T-helper 22 cell (primary cell): ENCODE data around the gene ARL5C.

Experiments used
- DNase-seq: peaks from one replicate; pipeline ENCODE4 v3.0.0-alpha.2; 2020; ENCODE audit warnings: low read depth

ARL5C gene, protein sequence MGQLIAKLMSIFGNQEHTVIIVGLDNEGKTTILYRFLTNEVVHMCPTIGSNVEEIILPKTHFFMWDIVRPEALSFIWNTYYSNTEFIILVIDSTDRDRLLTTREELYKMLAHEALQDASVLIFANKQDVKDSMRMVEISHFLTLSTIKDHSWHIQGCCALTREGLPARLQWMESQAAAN

DNA sequence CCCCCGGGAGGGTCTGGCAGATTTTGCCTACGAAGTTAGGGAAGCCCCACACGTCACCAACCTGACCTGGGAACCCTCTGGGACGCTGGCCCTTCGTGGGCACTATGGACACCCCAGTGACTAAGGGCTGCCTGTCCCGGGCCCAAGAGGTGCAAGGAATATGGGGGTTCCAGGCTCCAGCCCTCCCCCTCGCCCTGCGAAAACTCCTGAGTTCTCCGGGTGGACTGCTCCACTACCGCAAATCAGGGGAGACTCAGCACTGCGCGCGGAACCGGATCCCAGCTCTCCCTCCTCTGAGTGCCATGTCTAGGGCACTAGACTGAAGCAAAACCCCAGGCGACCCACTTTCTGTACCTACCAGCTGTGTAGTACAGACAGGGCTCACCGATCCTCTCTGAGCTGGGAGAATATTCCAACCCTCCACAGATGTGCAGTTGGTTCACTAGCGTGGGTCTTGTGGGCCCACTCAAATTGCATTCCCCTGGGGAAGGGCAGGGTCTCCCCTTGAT, at the start of gene ARL5C:
ARL5C (minus strand) TSS at position 321 of the 509 bp plus-strand sequence. CDS start 401 bp downstream, outside the sequence.
- DNase-seq, result no peak

DNA sequence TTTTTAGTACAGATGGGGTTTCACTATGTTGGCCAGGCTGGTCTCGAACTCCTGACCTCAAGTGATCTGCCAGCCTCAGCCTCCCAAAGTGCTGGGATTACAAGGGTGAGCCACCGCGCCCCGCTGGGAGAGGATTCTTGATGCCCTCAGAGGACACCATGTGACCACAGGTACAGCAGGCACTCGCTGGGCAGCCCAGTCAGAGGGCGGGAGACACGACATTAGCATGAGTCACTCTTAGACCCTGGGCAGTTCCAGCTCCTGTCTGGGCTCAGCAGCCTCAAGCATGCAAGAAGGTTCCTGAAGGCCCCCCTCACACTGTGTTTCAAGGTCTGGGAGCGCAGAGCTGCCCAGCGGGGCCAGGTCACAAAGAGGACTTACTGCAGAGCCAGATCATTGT, 47.9 kb upstream of the ARL5C start:
- DNase-seq, result no peak

DNA sequence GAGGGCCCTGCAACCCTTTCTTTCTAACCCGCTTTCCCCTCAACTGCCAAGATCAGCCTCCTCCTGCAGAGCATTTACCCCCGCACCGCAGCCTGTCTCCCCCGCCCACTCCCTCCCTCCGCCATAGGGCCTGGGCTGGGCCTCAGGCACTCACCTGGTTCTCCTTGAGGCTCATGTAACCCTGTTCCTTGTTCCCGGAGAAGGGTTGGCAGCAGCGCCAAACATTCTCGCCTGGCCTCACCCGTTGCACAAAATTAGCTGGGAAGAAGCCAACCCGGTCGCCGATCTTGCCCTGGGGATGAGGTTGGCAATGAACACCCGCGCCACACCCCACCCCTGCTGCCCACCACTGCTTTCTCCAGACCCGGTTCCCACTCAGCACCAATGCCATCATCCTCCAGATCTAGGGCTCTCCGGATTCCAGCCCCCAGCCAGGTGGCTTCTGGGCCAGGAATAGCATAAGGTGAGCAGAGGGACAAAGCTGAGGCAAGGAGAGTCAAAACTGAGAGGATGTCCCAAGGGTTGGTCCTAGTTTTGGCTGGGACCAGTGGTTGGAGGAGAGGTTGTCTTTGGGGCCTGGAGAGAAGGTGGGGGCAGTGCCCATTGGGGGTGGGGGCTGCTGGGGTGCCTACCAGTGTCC, 47.0 kb upstream of the ARL5C start:
- DNase-seq, result no peak

DNA sequence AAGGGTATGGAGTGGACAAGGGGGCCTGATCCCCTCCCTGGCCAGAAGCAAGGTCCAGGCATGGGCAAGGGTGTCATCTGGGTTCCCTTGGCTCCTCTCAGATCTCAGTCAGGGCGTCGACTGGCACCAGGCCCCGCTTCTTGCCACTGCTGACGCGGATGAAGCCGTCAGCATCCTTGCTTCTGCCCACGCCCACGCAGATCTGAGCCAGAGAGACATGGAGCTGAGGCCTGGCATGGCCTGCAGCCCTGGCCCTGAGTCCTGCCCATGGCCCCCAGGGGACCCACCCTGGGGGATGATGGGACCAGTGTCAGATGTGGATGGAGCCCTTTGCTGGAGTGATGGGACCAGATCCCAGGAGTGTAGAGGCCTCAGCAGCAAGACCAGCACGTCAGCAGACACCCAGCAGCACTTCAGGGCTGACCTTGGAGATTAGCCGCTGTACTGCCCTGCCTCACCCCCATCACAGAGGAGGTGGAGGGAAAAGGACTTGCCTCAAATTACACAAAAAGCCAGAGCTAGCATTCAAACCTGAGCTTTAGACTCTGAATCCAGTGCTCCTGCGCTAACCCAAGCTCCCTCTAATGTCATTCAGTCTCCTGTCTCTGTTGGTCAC, 46.3 kb upstream of the ARL5C start:
- DNase-seq, result no peak

DNA sequence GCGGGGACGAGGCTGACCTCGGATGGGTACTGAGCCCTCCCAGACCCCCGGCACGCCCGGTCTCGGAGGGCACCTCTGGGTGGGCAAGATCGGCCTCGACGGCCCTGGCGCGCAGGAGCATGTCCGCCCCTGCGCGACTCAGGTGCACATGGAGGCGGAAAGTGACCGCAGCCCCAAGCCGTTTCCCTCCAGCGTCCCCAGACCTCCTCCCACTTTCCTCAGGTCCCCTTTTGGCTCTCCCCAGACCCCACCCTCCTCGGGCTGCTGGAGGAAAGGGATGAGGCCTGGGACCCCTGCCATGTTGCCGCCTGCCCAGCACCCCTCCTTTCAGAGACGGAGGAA, 44.1 kb upstream of the ARL5C start:
- no peak for DNase-seq

DNA sequence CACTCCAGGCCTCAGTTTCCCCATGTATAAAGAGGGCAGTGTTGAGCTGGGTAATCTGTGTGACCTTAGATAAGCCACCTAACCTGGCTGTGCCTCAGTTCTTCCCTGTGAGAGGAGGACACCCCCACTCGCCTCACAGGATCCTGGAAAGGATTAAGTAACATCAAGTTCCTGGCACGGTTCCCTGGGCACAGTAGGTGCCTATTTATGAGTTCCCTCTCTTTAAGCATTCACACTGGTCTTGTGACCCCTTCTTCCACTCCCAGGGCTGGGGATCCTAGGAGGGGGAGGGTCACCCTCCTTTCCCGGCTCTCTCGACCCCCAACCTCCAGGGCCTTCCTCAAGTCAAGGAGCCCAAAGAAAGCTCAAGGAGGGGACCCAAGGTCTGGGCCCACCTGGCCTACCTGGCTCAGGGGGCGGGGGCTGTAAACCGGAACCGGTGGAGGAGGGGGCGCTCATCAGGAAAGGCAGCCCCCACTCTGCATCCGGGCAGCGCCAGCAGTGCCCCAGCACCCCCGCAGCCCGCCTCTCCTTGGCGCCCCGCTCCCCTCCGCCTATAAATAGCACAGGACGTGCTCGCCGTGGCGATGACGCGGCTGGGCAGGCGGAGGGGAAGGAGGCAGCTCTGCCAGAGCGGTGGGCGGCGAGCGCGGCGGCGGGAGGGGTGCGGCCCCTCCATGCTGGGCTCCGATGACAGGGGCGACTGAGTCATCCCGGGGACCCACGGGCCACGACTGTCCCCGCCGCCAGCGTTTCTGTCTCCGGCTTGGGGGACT, 43.5 kb upstream of the ARL5C start:
- DNase-seq, result peak; percentile 55

DNA sequence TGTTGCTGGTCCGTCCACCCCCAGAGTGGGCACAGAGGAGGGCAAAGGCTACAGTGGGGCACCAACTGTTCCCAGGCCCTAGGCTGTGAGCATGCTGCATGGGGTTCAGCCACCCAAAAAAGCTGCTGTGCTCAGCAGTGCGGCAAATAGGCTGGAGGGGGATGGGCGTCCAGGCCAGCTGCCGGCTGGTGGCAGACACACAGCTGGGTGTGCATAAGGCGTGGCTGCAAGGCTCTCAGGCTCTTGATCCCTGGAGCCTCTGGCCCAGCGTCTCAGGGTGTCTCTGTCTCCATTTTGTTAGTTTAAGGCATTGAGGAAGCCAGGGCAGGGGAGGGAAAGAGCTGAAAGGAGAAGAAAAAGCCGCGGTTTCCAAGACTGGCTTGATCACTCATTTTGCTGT, 42.9 kb upstream of the ARL5C start:
- no peak for DNase-seq

DNA sequence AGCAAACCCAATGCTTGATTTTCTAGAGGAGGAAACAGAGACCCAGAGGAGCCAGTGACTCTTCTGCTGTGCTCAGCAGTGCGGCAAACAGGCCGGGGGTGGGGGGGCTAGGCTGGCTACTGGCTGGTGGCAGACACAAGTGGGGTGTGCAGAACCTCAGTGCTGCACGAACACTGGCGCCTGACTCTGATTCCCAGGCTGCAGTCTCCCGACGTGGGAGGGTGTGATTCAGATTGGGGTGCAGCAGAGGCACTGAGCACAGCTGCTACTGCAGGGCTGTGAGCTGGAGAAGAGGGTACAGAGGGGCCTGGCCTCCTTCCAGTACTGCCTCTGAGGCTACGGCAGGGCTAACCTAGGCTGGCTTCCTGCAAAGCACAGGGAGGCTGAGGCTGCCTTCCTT, 42.2 kb upstream of the ARL5C start:
- no peak for DNase-seq

DNA sequence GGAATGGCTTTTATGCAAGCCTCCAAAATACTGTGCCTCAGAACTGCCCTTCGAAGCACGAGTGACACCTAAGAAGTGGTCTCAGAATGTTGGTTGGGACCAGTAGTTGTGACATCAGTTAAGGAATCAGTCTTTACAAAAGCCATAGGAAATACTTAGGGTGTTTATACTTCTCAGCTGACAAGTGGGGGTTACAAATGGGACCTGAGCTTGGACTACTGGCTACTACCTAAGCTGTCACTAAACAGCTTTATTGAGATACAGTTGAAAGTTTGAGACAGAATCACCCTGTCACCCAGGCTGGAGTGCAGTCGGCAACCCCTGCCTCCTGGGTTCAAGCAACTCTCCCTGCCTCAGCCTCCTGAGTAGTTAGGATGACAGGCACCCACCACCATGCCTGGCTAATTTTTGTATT, 39.2 kb upstream of the ARL5C start:
- DNase-seq, result no peak

DNA sequence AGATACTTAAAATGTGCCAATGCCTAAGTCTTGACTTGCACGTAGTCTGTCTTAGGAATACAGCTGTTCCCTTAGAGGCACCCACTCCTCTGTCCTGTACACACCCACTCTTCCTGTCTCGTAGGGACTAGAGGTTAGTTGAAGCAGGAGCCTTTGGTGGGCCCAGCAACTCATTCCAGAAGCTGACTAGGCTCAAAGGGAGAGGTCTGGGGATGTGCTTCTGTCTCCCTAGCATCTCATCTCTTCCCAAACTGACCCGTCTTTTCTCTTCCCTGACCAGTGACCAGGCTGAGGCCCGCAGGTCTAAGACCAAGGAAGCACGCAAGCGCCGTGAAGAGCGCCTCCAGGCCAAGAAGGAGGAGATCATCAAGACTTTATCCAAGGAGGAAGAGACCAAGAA, 38.3 kb upstream of the ARL5C start:
- no peak for DNase-seq

DNA sequence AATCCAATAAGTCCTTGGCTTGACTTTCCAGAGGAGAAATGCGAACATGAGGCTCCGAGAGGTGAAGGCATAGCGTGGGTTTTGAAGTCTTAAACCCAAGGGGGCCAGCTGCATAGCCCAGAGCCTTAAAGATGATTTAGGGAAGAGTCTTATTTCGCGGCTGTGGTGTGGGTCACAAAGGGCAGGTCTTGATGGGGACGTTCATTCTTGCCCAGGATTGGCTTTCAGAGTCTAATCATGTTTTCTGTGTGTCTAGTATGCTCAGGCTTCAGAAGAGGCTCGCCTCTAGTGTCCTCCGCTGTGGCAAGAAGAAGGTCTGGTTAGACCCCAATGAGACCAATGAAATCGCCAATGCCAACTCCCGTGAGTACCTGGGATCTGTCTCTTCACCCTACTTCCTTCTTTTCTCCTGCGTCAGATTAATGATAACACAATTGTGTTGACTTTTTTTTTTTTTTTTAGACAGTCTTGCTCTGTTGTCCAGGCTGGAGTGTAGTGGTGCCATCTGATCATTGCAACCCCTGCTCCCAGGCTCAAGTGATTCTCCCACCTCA, 35.1 kb upstream of the ARL5C start:
- no peak for DNase-seq

DNA sequence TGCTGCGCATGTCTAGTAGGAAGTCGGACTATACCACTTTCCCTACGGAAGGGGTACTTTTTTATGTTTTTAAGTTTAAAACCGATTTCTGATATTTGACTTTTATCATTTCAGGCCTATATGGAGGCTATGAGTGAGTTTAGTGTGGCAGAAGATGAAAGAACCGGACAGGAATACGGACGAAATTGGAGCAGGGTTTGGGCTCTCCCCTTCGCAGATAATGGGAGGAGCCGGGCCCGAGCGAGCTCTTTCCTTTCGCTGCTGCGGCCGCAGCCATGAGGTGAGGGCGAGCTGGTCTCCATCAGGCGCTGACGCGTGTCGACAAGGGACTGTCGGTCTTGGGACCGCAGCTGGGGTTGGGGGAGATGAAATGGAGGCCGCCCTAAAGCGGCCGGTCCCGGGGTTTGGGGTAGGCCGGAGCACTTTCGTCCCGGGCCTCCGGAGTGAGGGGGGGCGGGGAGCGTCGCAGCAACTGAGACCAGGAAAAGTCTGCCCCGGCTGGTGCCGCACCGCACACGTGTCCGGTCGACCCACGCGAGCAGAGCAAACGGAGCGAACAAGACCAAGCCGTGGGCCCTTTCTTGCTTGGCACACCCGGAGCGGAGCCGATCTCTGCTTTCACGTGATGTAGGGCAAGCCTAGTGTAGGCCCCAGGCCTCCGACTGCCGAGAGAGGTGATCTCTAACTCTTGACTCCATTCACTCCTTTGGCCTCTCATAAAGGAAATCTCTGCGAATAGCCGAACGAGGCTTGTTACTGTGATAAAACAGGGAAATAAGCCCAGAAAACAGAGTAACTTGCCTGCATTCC, 34.3 kb upstream of the ARL5C start, which contains the start of gene RPL19:
RPL19 (plus strand) TSS at position 214 of the 810 bp plus-strand sequence; CDS start at position 276, 62 bp downstream.
- DNase-seq, result peak; percentile 69

DNA sequence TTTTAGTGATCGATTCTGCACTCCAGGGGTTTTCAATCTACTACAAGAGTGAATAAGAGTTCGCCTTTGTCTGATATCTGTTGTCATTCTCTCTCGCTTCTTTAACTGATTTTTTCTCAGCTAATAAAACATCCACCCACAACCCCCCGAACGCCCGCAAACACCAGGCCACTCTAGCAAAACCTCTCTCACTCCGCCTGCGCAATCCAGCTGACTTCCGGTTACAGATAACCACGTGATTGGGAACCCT, 33.8 kb upstream of the ARL5C start:
- peak; percentile 82 for DNase-seq

DNA sequence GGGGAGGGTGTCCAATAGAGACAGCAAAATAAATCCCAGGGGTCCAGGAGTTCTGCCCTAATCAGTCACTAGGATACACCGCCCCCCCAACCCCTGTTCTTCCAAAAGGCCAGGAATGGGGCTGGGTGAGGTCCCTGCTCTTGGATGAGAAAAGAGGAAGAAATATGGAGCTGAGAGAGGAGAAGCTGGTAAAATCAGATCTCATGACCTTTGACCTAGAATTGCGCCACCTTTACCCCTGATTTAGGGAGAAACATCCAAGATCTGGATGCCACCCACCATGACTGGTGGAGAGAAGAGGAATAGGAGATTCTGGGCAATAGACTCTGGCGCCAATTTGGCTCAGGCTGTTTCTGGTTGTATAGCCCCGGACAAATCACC, 32.2 kb upstream of the ARL5C start:
- no peak for DNase-seq

DNA sequence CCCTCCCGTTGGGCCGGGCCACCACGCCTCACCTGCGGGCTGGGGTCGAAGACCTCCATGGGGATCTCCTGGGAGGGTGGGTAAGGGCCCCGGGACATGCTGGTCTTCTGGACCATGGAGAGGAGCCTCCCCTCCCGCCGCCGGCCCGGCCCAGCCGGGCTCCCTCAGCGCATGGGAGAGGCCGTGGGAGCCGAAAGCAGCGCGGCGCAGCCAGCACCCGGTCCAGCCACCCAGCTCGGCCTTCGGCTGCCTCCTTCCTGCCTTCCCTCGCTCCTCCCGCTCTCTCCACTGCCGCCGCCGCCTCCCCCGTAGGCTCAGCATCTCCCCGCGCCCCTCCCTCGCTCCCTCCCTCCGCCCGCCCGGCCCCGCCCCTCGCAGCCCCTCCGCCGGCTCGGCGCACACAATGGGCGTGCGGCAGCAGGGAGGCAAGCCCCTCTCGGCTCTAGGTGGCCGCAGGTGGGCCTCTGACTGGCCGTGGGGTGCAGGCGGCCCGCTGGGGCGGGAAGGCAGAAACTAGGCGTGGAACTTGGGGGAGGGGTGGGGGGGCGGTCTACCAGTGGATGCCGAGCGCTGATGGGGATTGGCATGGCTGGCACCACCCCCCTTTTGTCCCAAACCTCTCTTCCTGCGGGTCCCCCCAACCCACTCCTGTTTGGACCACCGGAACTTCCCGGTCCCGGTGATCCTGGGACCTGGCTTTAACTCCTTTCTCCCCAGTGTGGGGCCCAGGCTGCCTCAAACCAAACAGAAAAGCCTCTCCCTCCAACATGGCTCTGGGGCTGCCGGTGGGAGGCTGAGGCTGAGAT, 31.6 kb upstream of the ARL5C start, which contains the start of gene CACNB1:
CACNB1 (minus strand) TSS at position 290 of the 806 bp plus-strand sequence; CDS start at position 116, 174 bp downstream.
- DNase-seq, result peak; percentile 71

DNA sequence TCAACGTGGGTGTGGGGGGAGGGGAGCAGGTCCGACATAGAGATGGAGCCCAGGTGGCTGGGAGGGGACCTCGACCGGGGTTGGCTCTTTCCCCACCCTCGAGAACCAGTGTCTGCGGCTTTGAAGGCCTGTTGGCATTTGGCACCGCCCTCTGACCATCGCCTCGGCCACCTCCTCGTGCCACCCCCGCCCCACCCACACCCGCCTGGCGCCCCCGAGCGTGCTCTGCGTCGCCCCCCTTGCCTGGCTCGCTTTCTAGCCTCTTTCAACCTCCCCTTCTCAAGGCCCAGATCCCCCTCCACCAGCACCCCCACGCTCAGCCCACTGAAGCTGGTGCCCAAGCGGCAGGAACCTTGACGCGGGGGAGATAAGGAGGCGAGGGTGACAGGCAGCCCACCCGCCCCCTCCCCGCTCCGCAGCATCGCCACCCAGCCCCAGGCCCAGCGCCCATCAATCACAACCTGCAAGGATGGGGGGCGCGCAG, 30.9 kb upstream of the ARL5C start:
- no peak for DNase-seq

DNA sequence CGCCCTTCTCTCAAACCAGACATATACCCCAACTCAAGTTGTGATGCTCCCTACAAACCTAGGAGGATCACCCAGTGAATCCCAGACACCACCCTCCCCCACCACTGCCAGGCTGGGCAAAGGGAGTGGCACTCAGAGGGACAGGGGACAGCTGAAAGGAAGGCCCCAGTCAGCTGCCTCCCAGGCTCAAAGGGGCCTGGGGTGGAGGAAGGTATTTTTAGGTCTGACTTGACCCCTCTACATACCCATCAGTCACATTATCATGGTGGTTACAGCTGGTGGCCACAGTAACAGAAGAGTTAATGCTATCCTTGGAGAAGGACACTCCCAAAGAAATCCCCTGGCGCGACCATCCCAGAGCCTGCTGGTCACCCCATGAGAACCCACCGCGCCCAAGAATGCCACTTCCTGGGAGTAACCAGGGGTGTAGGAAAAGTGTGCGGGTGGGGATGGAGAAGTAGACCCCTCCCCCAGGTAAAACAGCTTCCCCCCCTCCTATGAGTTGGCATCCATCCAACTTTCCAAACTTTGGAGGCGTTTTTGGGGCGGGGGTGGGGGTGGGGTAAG, 30.4 kb upstream of the ARL5C start:
- DNase-seq, result no peak

DNA sequence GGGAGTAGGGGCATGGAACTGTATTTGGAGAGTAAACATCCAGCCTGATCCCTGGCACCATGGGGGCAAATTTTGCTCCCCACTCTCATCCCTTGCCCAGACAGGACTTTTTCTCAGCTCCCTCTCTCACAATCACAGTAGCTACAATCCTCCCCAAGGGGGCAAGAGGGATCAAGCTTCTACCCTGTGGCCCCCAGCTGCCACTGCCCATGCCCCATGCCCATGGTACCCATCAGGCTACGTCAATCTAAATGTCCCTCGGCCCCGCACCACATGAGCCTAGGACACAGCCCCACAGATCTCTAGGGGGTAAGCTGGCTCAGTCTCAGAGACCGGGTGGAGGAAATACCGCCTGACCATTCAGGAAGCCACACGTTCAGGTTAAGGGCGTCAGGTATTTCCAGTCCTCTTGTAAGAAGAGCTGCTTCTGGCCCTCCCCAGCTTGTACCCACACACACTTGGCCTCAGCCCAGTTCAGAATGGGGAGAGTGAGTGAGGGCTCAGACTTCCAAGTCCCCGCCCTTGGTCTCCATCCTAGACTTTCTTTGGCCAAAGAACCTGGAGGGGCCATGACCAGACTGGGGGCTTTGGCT, 29.7 kb upstream of the ARL5C start:
- DNase-seq, result no peak

DNA sequence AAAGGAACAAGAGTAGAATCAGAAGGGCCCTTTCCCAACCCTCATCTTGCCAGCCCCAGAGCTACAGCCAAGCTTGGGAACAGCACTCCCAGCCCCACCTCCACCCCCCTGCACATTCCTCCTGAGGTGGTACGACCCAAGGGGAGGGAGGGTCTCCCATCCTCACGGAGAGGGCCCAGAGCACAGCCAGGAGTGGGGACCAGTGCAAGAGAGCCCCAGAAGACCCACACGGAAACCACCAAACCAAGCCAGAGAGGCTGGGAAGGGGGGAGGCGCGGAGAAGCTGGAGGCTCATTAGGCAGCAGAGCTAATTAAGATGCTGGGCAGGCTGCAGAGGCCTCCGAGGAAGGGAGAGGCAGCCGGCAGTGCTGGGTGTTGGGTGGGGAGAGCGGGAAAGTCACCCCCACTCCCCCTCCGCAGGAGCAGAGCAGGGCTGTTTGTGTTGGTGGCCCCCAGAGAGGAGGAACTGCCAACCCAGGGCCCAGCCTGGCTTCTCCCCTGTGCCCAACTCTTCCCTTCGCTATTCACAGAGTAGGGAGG, 29.1 kb upstream of the ARL5C start:
- DNase-seq, result no peak
